GM23338 (cell line): ENCODE data around the gene ALDH1A2. TPM values are rescaled to one million over a fixed set of nuclear protein-coding genes. Genes with fewer than 3 reads are reported as not detected.

ENCODE experiments used
- ATAC-seq: fragments of 200-7000 bp; cut with Tn5 transposase; 3 replicates; pipeline ENCODE4 v1.9.1; 2020
- DNase-seq: peaks from one replicate; pipeline ENCODE4 v3.0.0-alpha.2; 2015; ENCODE audit warnings: low spot score
- H2AFZ ChIP-seq: fragments of 200-600 bp; sonication (generic); 2 replicates; pipeline ENCODE4 v1.8.0; 2016; ENCODE audit warnings: antibody characterized with exemption, mild to moderate bottlenecking, moderate library complexity
- H3F3A ChIP-seq: fragments of 200-600 bp; sonication (generic); replicated peaks from 2 replicates; pipeline ENCODE4 v1.8.0; 2017; ENCODE audit warnings: antibody characterized with exemption, mixed run types, low read depth
- H3K27ac ChIP-seq: fragments of 200-600 bp; sonication (generic); 2 replicates; pipeline ENCODE4 v1.6.1; 2016; ENCODE audit warnings: low read depth
- H3K27me3 ChIP-seq: fragments of 200-600 bp; sonication (generic); 2 replicates; pipeline ENCODE4 v1.8.0; 2016; ENCODE audit warnings: mild to moderate bottlenecking, mixed run types, moderate library complexity; ENCODE audit not compliant: insufficient read depth
- H3K36me3 ChIP-seq: fragments of 200-600 bp; sonication (generic); 2 replicates; pipeline ENCODE4 v1.8.0; 2016; ENCODE audit warnings: mild to moderate bottlenecking; ENCODE audit not compliant: insufficient read depth
- H3K4me1 ChIP-seq: fragments of 200-600 bp; sonication (generic); 2 replicates; pipeline ENCODE4 v1.8.0; 2016; ENCODE audit warnings: mild to moderate bottlenecking, moderate library complexity; ENCODE audit not compliant: insufficient read depth
- H3K4me2 ChIP-seq: fragments of 200-600 bp; sonication (generic); 2 replicates; pipeline ENCODE4 v1.7.1; 2017; ENCODE audit warnings: mixed run types
- H3K4me3 ChIP-seq: fragments of 200-600 bp; sonication (generic); 2 replicates; pipeline ENCODE4 v1.6.1; 2016; ENCODE audit warnings: mixed run types
- H3K79me2 ChIP-seq: fragments of 200-600 bp; sonication (generic); replicated peaks from 2 replicates; pipeline ENCODE4 v1.8.0; 2017; ENCODE audit warnings: mild to moderate bottlenecking; ENCODE audit not compliant: insufficient read depth
- H3K9me2 ChIP-seq: fragments of 200-600 bp; sonication (generic); 2 replicates; pipeline ENCODE4 v1.8.0; 2017; ENCODE audit not compliant: insufficient read depth
- H4K20me1 ChIP-seq: fragments of 200-600 bp; sonication (generic); replicated peaks from 2 replicates; pipeline ENCODE4 v1.8.0; 2017; ENCODE audit warnings: mild to moderate bottlenecking; ENCODE audit not compliant: insufficient read depth
- H3K27ac Mint-ChIP-seq: 2 replicates; pipeline ENCODE4 v1.8.0; 2020; ENCODE audit warnings: inconsistent platforms, mild to moderate bottlenecking, moderate library complexity, mixed read lengths
- H3K27me3 Mint-ChIP-seq: 3 replicates; pipeline ENCODE4 v1.8.0; 2022; ENCODE audit warnings: low read depth, mild to moderate bottlenecking, moderate library complexity, mixed read lengths, inconsistent platforms; ENCODE audit not compliant: insufficient read depth, poor library complexity
- H3K36me3 Mint-ChIP-seq: 3 replicates; pipeline ENCODE4 v1.8.0; 2021; ENCODE audit warnings: low read depth, mild to moderate bottlenecking, inconsistent platforms, moderate library complexity, mixed read lengths
- H3K4me1 Mint-ChIP-seq: 3 replicates; pipeline ENCODE4 v1.8.0; 2020; ENCODE audit warnings: mild to moderate bottlenecking, inconsistent platforms, mixed read lengths
- H3K4me3 Mint-ChIP-seq: 3 replicates; pipeline ENCODE4 v1.8.0; 2021; ENCODE audit warnings: moderate library complexity, mild to moderate bottlenecking, inconsistent platforms, mixed read lengths
- H3K9me3 Mint-ChIP-seq: 3 replicates; pipeline ENCODE4 v1.8.0; 2020; ENCODE audit warnings: moderate library complexity, mild to moderate bottlenecking, inconsistent platforms, mixed read lengths
- EZH2 ChIP-seq: fragments of 200-600 bp; sonication (generic); IDR thresholded peaks from one replicate; pipeline ENCODE4 v1.8.0; 2017; ENCODE audit warnings: antibody characterized with exemption, mild to moderate bottlenecking, low read depth; ENCODE audit not compliant: unreplicated experiment
- EZH2phosphoT487 ChIP-seq: fragments of 200-600 bp; sonication (generic); IDR thresholded peaks from one replicate; pipeline ENCODE4 v1.8.1; 2018; ENCODE audit warnings: antibody characterized with exemption; ENCODE audit not compliant: unreplicated experiment
- NANOG ChIP-seq: IDR thresholded peaks from 2 replicates; pipeline ENCODE4 v1.6.1; 2016; ENCODE audit warnings: antibody characterized with exemption, borderline replicate concordance
- POLR2AphosphoS5 ChIP-seq: IDR thresholded peaks from 2 replicates; pipeline ENCODE4 v1.6.1; 2016; ENCODE audit warnings: antibody characterized with exemption, low read depth
- polyA plus RNA-seq: library from polyadenylated mRNA; unstranded; fragments of >200 nt; fragmentation: Nextera tagmentation; extraction: Ambion mirVana; gene quantifications from 2 replicates; pipeline ENCODE4 v1.2.1, GENCODE V29; 2016
- total RNA-seq: library from RNA; depleted of rRNA; stranded (reverse); fragments of >200 nt; shearing (Covaris generic); gene quantifications from 2 replicates; pipeline ENCODE4 v1.2.3, GENCODE V29; 2014
- TF ChIP-seq, protein P1 (sequence below): fragments of 250-450 bp; sonication (Bioruptor Pico); IDR thresholded peaks from 2 replicates; pipeline ENCODE4 v1.5.0; 2020; ENCODE audit warnings: mild to moderate bottlenecking, moderate library complexity
- TF ChIP-seq, protein P2 (sequence below): IDR thresholded peaks from 2 replicates; pipeline ENCODE4 v1.6.1; 2016; ENCODE audit warnings: antibody characterized with exemption

The ALDH1A2 gene
- total and polyA plus RNA-seq, 2 experiments from 2014 or later = 0.80 TPM; not detected in 1

DNA sequence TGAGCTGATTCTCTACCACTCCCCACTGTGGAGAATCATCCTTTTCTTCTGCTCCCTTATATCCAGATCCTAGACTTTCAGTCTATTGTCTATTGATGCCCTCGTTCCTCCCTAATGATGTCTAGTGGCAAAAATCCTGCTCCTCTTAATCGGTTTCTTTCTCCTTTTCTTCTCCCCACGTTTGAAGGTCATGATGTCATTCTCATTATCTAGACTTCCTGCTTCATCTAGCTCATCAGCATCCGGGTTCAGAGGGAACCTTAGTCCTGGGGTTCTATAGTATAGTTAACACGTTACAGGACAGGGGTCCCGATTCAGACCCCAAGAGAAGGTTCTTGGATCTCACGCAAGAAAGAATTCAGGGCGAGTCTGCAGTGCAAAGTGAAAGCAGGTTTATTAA is 14.9 kb upstream of the ALDH1A2 start (continued):
- TF ChIP-seq, protein P1, sequence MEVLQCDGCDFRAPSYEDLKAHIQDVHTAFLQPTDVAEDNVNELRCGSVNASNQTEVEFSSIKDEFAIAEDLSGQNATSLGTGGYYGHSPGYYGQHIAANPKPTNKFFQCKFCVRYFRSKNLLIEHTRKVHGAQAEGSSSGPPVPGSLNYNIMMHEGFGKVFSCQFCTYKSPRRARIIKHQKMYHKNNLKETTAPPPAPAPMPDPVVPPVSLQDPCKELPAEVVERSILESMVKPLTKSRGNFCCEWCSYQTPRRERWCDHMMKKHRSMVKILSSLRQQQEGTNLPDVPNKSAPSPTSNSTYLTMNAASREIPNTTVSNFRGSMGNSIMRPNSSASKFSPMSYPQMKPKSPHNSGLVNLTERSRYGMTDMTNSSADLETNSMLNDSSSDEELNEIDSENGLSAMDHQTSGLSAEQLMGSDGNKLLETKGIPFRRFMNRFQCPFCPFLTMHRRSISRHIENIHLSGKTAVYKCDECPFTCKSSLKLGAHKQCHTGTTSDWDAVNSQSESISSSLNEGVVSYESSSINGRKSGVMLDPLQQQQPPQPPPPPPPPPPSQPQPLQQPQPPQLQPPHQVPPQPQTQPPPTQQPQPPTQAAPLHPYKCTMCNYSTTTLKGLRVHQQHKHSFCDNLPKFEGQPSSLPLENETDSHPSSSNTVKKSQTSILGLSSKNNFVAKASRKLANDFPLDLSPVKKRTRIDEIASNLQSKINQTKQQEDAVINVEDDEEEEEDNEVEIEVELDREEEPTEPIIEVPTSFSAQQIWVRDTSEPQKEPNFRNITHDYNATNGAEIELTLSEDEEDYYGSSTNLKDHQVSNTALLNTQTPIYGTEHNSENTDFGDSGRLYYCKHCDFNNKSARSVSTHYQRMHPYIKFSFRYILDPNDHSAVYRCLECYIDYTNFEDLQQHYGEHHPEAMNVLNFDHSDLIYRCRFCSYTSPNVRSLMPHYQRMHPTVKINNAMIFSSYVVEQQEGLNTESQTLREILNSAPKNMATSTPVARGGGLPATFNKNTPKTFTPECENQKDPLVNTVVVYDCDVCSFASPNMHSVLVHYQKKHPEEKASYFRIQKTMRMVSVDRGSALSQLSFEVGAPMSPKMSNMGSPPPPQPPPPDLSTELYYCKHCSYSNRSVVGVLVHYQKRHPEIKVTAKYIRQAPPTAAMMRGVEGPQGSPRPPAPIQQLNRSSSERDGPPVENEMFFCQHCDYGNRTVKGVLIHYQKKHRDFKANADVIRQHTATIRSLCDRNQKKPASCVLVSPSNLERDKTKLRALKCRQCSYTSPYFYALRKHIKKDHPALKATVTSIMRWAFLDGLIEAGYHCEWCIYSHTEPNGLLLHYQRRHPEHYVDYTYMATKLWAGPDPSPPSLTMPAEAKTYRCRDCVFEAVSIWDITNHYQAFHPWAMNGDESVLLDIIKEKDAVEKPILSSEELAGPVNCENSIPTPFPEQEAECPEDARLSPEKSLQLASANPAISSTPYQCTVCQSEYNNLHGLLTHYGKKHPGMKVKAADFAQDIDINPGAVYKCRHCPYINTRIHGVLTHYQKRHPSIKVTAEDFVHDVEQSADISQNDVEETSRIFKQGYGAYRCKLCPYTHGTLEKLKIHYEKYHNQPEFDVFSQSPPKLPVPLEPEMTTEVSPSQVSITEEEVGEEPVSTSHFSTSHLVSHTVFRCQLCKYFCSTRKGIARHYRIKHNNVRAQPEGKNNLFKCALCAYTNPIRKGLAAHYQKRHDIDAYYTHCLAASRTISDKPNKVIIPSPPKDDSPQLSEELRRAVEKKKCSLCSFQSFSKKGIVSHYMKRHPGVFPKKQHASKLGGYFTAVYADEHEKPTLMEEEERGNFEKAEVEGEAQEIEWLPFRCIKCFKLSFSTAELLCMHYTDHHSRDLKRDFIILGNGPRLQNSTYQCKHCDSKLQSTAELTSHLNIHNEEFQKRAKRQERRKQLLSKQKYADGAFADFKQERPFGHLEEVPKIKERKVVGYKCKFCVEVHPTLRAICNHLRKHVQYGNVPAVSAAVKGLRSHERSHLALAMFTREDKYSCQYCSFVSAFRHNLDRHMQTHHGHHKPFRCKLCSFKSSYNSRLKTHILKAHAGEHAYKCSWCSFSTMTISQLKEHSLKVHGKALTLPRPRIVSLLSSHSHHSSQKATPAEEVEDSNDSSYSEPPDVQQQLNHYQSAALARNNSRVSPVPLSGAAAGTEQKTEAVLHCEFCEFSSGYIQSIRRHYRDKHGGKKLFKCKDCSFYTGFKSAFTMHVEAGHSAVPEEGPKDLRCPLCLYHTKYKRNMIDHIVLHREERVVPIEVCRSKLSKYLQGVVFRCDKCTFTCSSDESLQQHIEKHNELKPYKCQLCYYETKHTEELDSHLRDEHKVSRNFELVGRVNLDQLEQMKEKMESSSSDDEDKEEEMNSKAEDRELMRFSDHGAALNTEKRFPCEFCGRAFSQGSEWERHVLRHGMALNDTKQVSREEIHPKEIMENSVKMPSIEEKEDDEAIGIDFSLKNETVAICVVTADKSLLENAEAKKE (CRISPR knock-in tag) = no peak

- Histone ChIP-seq H3K4me3 (no peak overlapping the region), H4K20me1 (no peaks in the 10 kb centered on the region), H3K36me3 (no peaks in the 10 kb centered on the region), H2AFZ (no peak overlapping the region), H3K4me1 (peaks cover 11% of the 10 kb centered on the region; the same call in 1 of the 2 replicates), H3F3A (no peaks in the 10 kb centered on the region), H3K9me2 (no peaks in the 10 kb centered on the region; the same call in none of the 2 replicates), H3K27me3 (no peaks in the 10 kb centered on the region), H3K27ac (no peak overlapping the region), H3K79me2 (no peaks in the 10 kb centered on the region), H3K4me2 (no peak overlapping the region)
- H3K9me3 Mint-ChIP-seq = no peaks in the 10 kb centered on the region
- H3K4me1 Mint-ChIP-seq = peaks cover 26% of the 10 kb centered on the region
- TF ChIP-seq NANOG (no peak), EZH2 (no peak), POLR2AphosphoS5 (no peak), EZH2phosphoT487 (no peak)
- TF ChIP-seq, protein P2, sequence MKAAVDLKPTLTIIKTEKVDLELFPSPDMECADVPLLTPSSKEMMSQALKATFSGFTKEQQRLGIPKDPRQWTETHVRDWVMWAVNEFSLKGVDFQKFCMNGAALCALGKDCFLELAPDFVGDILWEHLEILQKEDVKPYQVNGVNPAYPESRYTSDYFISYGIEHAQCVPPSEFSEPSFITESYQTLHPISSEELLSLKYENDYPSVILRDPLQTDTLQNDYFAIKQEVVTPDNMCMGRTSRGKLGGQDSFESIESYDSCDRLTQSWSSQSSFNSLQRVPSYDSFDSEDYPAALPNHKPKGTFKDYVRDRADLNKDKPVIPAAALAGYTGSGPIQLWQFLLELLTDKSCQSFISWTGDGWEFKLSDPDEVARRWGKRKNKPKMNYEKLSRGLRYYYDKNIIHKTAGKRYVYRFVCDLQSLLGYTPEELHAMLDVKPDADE = no peak
- H3K27me3 Mint-ChIP-seq = no peaks in the 10 kb centered on the region
- no peak for DNase-seq
- no peak overlapping the region for H3K27ac Mint-ChIP-seq
- H3K36me3 Mint-ChIP-seq = no peaks in the 10 kb centered on the region
- ATAC-seq = no peak
- H3K4me3 Mint-ChIP-seq = no peak overlapping the region
These were observed 13.1 kb upstream of the ALDH1A2 start for GRCh38 chr15:58078591-58078990.
